DMS53 treated with DMSO at 0.1 percent for 48 hours (cell line): ENCODE results near the gene AIG1.
"Not testable (repeated sequence)": the region's sequence is repeated elsewhere in the genome, so short reads cannot be mapped to it uniquely, and the experiment has no call there.

Source experiments
- DNase-seq: peaks from one replicate; lab custom pipeline; 2025; ENCODE audit not compliant: unreplicated experiment; lab: John Stamatoyannopoulos, UW

The AIG1 gene

GRCh38 chr6:143160439-143161220 lies 99.9 kb downstream of the AIG1 start:
- DNase-seq, result no peak

GRCh38 chr6:143163621-143164020 lies 102.9 kb downstream of the AIG1 start:
- DNase-seq, result no peak

- DNase-seq, result no peak
Observed at GRCh38 chr6:143164565-143165105, 103.9 kb downstream of the AIG1 start.

- no peak for DNase-seq
Observed at GRCh38 chr6:143165315-143165855, 104.7 kb downstream of the AIG1 start.

- DNase-seq, result no peak
Observed at GRCh38 chr6:143166247-143166695, 105.6 kb downstream of the AIG1 start.

GRCh38 chr6:143167224-143167623 lies 106.5 kb downstream of the AIG1 start:
- no peak for DNase-seq

- DNase-seq, result not testable (repeated sequence)
Observed at GRCh38 chr6:143168396-143168816, 107.7 kb downstream of the AIG1 start.

- DNase-seq, result no peak
Observed at GRCh38 chr6:143169440-143169839, 108.8 kb downstream of the AIG1 start.

GRCh38 chr6:143174516-143174915 lies 113.8 kb downstream of the AIG1 start:
- no peak for DNase-seq

- no peak for DNase-seq
Observed at GRCh38 chr6:143174951-143175350, 114.3 kb downstream of the AIG1 start.

- DNase-seq, result no peak
Observed at GRCh38 chr6:143176090-143177021, 115.7 kb downstream of the AIG1 start.

- no peak for DNase-seq
Observed at GRCh38 chr6:143177706-143178105, 117.0 kb downstream of the AIG1 start.

GRCh38 chr6:143179096-143179495 lies 118.4 kb downstream of the AIG1 start:
- no peak for DNase-seq

- no peak for DNase-seq
Observed at GRCh38 chr6:143179901-143180612, 119.4 kb downstream of the AIG1 start.

GRCh38 chr6:143180826-143181225 lies 120.1 kb downstream of the AIG1 start:
- no peak for DNase-seq

- no peak for DNase-seq
Observed at GRCh38 chr6:143183666-143184065, 123.0 kb downstream of the AIG1 start.

GRCh38 chr6:143185288-143185687 lies 124.6 kb downstream of the AIG1 start:
- no peak for DNase-seq

- DNase-seq, result no peak
Observed at GRCh38 chr6:143187238-143187923, 126.7 kb downstream of the AIG1 start.

- DNase-seq, result no peak
Observed at GRCh38 chr6:143188292-143188691, 127.6 kb downstream of the AIG1 start.

- DNase-seq, result no peak
Observed at GRCh38 chr6:143191361-143191760, 130.7 kb downstream of the AIG1 start.
